ENCODE data around the gene REG3A. TPM values are rescaled to one million over a fixed set of nuclear protein-coding genes. Genes with fewer than 3 reads are reported as not detected.

Gene REG3A
- total RNA-seq, 1 donor from 2014 or later, result not detected

DNA sequence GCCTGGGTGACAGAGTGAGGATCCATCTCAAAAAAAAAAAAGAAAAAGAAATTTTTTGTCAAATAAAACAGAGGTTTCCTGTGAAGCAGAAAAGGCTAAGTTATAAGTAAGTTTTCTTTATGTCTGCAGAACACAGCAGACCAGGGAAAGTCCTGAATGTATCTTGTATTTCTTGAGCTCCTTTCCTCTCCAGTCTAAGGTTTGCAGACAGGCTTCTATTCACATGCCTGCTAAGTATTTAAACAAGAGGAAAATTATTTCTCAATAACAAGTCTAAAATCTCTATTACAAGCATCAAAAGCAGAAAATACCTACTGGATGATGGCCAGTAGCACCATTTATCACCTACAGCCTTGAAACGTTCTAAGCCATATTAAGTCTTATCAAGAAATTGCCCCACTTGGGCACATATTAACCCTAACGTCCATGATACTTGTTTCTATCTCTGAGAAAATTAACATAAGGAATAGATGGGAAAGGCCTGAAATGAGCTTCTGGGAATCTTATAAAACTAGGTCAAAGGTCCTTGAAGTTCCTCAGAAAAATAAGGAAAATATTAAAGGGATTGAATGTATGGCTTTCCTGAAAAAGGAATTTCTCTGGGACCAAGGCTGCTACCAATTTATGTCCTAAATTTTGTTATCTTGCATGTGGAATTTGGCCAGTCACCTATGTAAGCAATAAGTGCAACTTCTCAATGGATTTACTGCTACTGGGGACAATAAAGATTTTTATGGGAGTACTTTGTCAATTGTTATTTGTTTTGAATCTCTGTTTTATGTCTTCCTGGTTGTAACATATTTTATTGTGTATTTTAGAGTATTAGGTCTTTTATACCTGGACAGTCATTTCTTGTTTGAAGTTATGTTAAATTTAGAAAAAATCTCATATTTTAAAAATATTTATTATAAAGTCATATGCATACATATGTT lies 42.3 kb downstream of the REG3A start:
- no peak for DNase-seq (ENCODE audit: extremely low spot score, unreplicated experiment)
- Mint-ChIP-seq H3K4me1 (ENCODE audit: unreplicated experiment) (no peaks in the 10 kb centered on the region), H3K4me3 (ENCODE audit: unreplicated experiment) (no peak overlapping the region), H3K36me3 (ENCODE audit: unreplicated experiment) (no peaks in the 10 kb centered on the region), H3K27ac (ENCODE audit: unreplicated experiment) (no peak overlapping the region), H3K27me3 (ENCODE audit: unreplicated experiment) (no peaks in the 10 kb centered on the region), H3K9me3 (ENCODE audit: unreplicated experiment) (peaks cover 16% of the 10 kb centered on the region)
- TF ChIP-seq CTCF (IDR thresholded peaks at IDR 0.05), result no peak

DNA sequence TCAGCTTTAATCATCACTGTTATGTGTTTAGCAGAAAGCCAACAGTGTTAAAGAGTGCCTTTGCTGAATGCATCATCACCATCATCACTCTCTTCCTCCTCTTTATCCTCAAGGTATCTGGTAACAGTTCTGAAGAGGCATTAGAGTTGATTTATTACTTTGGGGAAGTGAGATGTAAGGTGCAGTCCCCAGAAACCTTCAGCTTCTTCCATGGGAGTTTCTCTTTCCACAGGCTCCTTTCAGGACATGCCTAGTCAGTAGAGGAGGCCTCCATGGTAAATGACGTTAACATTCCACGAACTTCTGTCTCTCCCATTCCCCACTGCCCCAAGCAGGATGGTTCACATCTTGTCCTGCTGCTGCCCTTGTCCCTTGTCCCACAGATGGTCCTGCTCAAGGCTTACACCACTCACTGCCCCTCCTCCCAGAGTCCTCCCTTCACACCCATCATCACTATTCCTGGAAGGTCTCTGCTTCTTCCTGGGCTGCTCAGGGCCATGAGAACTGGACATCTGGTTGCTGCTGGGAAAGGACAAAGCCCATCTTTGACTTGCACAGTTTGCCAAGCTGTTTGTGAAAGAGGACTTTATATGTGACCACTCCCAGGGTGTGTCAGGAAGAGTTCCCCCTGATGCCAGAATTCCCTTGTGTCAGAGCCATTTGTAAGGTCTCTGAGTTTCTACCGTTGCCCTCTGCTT lies 44.6 kb downstream of the REG3A start:
- Mint-ChIP-seq H3K9me3 (ENCODE audit: unreplicated experiment) (peaks cover 16% of the 10 kb centered on the region), H3K4me1 (ENCODE audit: unreplicated experiment) (no peaks in the 10 kb centered on the region), H3K4me3 (ENCODE audit: unreplicated experiment) (no peak overlapping the region), H3K27me3 (ENCODE audit: unreplicated experiment) (no peaks in the 10 kb centered on the region), H3K27ac (ENCODE audit: unreplicated experiment) (no peak overlapping the region), H3K36me3 (ENCODE audit: unreplicated experiment) (no peaks in the 10 kb centered on the region)
- no peak for DNase-seq (ENCODE audit: extremely low spot score, unreplicated experiment)
- TF ChIP-seq CTCF (IDR thresholded peaks at IDR 0.05), result no peak

GRCh38 chr2:79112269-79112668 lies 47.3 kb downstream of the REG3A start:
- H3K27me3 Mint-ChIP-seq (ENCODE audit: unreplicated experiment), result no peaks in the 10 kb centered on the region
- H3K36me3 Mint-ChIP-seq (ENCODE audit: unreplicated experiment), result no peaks in the 10 kb centered on the region
- no peak for DNase-seq (ENCODE audit: extremely low spot score, unreplicated experiment)
- no peak overlapping the region for H3K4me3 Mint-ChIP-seq (ENCODE audit: unreplicated experiment)
- no peaks in the 10 kb centered on the region for H3K4me1 Mint-ChIP-seq (ENCODE audit: unreplicated experiment)
- H3K27ac Mint-ChIP-seq (ENCODE audit: unreplicated experiment), result no peak overlapping the region
- TF ChIP-seq CTCF (IDR thresholded peaks at IDR 0.05), result no peak
- H3K9me3 Mint-ChIP-seq (ENCODE audit: unreplicated experiment), result peaks cover 16% of the 10 kb centered on the region

Other genes with a start within 250 kb of the REG3A start
- gene REG3G, start 134.1 kb downstream of the REG3A start, total RNA-seq, result not detected in 2 replicates
- gene REG1B, start 71.8 kb downstream of the REG3A start, total RNA-seq, result not detected in 2 replicates
- not detected in 2 replicates for gene REG1A, start 39.3 kb downstream of the REG3A start, total RNA-seq

Measured in osteocyte (in vitro differentiated cells).